Measurements from ENCODE around the gene OMP. TPM values are rescaled to one million over a fixed set of nuclear protein-coding genes. Genes with fewer than 3 reads are reported as not detected.

The OMP gene
- polyA plus RNA-seq, 3 donors = not detected

- Histone ChIP-seq H3K36me3 (replicated peaks in 1 of 2; ENCODE audit: control insufficient read depth in 1 of 2, insufficient read depth in 2 of 2, low read length in 2 of 2) (no peaks in the 10 kb centered on the region), H3K9me3 (replicated peaks in 1 of 2; ENCODE audit: control insufficient read depth in 1 of 2, insufficient read depth in 1 of 2, low read length in 2 of 2) (no peaks in the 10 kb centered on the region), H3K4me1 (ENCODE audit: control insufficient read depth in 1 of 2, insufficient read depth in 2 of 2, low read length in 2 of 2) (no peaks in the 10 kb centered on the region), H3K4me2 (replicated peaks; ENCODE audit: extremely low read depth, low read length, poor library complexity, severe bottlenecking) (no peak overlapping the region), H3K27me3 (ENCODE audit: control insufficient read depth in 2 of 2, insufficient read depth in 2 of 2, low read length in 2 of 2) (no peaks in the 10 kb centered on the region), H4K20me1 (ENCODE audit: insufficient read depth, low read length) (no peaks in the 10 kb centered on the region), H3K9ac (ENCODE audit: insufficient read depth, low read length, poor library complexity, severe bottlenecking) (no peak overlapping the region), H3K79me2 (ENCODE audit: insufficient read depth, low read length) (no peaks in the 10 kb centered on the region), H3K4me3 (replicated peaks in 1 of 3; ENCODE audit: low read depth in 2 of 3, low read length in 3 of 3) (no peak overlapping the region), H2AFZ (ENCODE audit: insufficient read depth, low read depth, low read length, poor library complexity, severe bottlenecking) (no peak overlapping the region), H3K27ac (ENCODE audit: low read depth in 1 of 2, low read length in 2 of 2) (no peak overlapping the region)
- 88% methylated on average over 25 of the region's 33 CpGs for WGBS (ENCODE audit: insufficient coverage)
- no peak for TF ChIP-seq CTCF (IDR thresholded peaks at IDR 0.05)
- no peak for DNase-seq
- Mint-ChIP-seq H3K4me3 (no peak overlapping the region), H3K36me3 (no peaks in the 10 kb centered on the region), H3K4me1 (no peaks in the 10 kb centered on the region), H3K27me3 (ENCODE audit: low read depth in 3 of 3) (peaks cover 0 to 3% (median 2%) of the 10 kb centered on the region in 3 donors), H3K27ac (no peak overlapping the region), H3K9me3 (no peaks in the 10 kb centered on the region)
- intact Hi-C loops (cut with micrococcal nuclease) = no loop called here
These were observed 9.4 kb upstream of the OMP start for GRCh38 chr11:77093056-77093891.

- Histone ChIP-seq H3K9me3 (replicated peaks in 1 of 2; ENCODE audit: control insufficient read depth in 1 of 2, insufficient read depth in 1 of 2, low read length in 2 of 2) (no peaks in the 10 kb centered on the region), H3K4me1 (ENCODE audit: control insufficient read depth in 1 of 2, insufficient read depth in 2 of 2, low read length in 2 of 2) (no peaks in the 10 kb centered on the region), H3K36me3 (replicated peaks in 1 of 2; ENCODE audit: control insufficient read depth in 1 of 2, insufficient read depth in 2 of 2, low read length in 2 of 2) (no peaks in the 10 kb centered on the region), H3K4me3 (replicated peaks in 1 of 3; ENCODE audit: low read depth in 2 of 3, low read length in 3 of 3) (no peak overlapping the region), H4K20me1 (ENCODE audit: insufficient read depth, low read length) (no peaks in the 10 kb centered on the region), H3K27me3 (ENCODE audit: control insufficient read depth in 2 of 2, insufficient read depth in 2 of 2, low read length in 2 of 2) (no peaks in the 10 kb centered on the region), H3K9ac (ENCODE audit: insufficient read depth, low read length, poor library complexity, severe bottlenecking) (no peak overlapping the region), H2AFZ (ENCODE audit: insufficient read depth, low read depth, low read length, poor library complexity, severe bottlenecking) (no peak overlapping the region), H3K27ac (ENCODE audit: low read depth in 1 of 2, low read length in 2 of 2) (no peak overlapping the region), H3K4me2 (replicated peaks; ENCODE audit: extremely low read depth, low read length, poor library complexity, severe bottlenecking) (no peak overlapping the region), H3K79me2 (ENCODE audit: insufficient read depth, low read length) (no peaks in the 10 kb centered on the region)
- Mint-ChIP-seq H3K4me1 (no peaks in the 10 kb centered on the region), H3K4me3 (no peak overlapping the region), H3K27me3 (ENCODE audit: low read depth in 3 of 3) (peaks cover 0 to 2% (median 2%) of the 10 kb centered on the region in 3 donors), H3K27ac (no peak overlapping the region), H3K36me3 (no peaks in the 10 kb centered on the region), H3K9me3 (no peaks in the 10 kb centered on the region)
- intact Hi-C loops (cut with micrococcal nuclease) = no loop called here
- WGBS (ENCODE audit: insufficient coverage) = 100% methylated on average over 2 of the region's 6 CpGs
- no peak for TF ChIP-seq CTCF (IDR thresholded peaks at IDR 0.05)
- DNase-seq = no peak
These were observed 8.4 kb upstream of the OMP start for GRCh38 chr11:77093987-77094840.
